Measurements from ENCODE around the gene CFAP73.

- no peak for TF ChIP-seq CTCF (IDR thresholded peaks at IDR 0.05)
- no peak for TF ChIP-seq POLR2A (IDR thresholded peaks at IDR 0.05)
These were observed 54.6 kb downstream of the CFAP73 start for GRCh38 chr12:113203852-113204760.

All from breast epithelium (tissue), 3 donors.